Measurements from ENCODE around the gene PRRT2. TPM values are rescaled to one million over a fixed set of nuclear protein-coding genes. Genes with fewer than 3 reads are reported as not detected.

Gene PRRT2
- total RNA-seq, 4 donors from 2014 or later = 1.4 to 6.0 (median 1.9) TPM; not detected in 1

DNA sequence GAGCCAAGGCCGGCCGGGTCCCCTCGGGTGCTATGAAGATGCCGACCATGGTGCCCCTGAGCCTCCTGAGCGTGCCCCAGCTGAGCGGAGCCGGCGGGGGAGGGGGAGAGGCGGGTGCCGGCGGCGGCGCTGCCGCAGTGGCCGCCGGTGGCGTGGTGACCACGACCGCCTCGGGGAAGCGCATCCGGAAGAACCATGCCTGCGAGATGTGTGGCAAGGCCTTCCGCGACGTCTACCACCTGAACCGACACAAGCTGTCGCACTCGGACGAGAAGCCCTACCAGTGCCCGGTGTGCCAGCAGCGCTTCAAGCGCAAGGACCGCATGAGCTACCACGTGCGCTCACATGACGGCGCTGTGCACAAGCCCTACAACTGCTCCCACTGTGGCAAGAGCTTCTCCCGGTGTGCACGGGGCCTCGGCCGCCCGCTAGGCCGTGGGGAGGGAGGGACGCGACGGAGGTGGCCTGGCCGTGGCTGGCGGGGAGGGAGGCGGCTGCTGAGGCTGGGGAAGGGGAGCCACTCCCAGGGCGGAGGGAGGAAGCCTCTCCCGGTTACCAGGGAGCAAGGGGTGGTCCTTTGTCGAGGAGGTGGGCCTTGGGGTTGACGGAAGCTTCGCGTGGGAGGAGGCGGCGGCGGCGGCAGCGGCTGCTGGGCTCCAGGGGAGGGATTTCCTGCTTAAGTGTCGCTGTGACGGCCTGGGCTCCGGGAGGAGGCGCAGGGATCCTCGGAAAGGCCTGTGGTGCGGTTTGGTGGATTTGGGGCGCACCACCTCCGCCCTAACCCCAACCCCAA, 4.4 kb upstream of the PRRT2 start:
- Histone ChIP-seq H3K36me3 (no peaks in the 10 kb centered on the region), H3K4me1 (peaks cover 34 to 66% (median 54%) of the 10 kb centered on the region in 4 donors), H3K27ac (peak overlapping the region; percentile 93 to 98 (median 96)), H3K4me3 (peak overlapping the region; percentile 32 to 71 (median 59)), H3K27me3 (no peaks in the 10 kb centered on the region), H3K9me3 (no peaks in the 10 kb centered on the region)
- 2% methylated on average over 64 of the region's 69 CpGs; no CpG with 5 or more reads in 1 of the 2 donors for WGBS, 2 donors (ENCODE audit: low coverage in 1 of 2)
- TF ChIP-seq POLR2AphosphoS5 (IDR thresholded peaks at IDR 0.05) (peak in 2 of 3 donors; percentile 83 to 94), EP300 (IDR thresholded peaks at IDR 0.05; ENCODE audit: low read depth) (no peak), POLR2A (IDR thresholded peaks at IDR 0.05) (peak; percentile 87)
- TF ChIP-seq, protein P1, sequence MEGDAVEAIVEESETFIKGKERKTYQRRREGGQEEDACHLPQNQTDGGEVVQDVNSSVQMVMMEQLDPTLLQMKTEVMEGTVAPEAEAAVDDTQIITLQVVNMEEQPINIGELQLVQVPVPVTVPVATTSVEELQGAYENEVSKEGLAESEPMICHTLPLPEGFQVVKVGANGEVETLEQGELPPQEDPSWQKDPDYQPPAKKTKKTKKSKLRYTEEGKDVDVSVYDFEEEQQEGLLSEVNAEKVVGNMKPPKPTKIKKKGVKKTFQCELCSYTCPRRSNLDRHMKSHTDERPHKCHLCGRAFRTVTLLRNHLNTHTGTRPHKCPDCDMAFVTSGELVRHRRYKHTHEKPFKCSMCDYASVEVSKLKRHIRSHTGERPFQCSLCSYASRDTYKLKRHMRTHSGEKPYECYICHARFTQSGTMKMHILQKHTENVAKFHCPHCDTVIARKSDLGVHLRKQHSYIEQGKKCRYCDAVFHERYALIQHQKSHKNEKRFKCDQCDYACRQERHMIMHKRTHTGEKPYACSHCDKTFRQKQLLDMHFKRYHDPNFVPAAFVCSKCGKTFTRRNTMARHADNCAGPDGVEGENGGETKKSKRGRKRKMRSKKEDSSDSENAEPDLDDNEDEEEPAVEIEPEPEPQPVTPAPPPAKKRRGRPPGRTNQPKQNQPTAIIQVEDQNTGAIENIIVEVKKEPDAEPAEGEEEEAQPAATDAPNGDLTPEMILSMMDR (IDR thresholded peaks at IDR 0.05) = peak; percentile 29 to 51 (median 37)
- peak; percentile 93 for DNase-seq
- in situ Hi-C loops (cut with MboI; ENCODE audit: low pct_ligation_motif_present in 1 of 4, low pct_unique_long_range_greater_than_20kb in 1 of 4, low sequenced_read_pairs in 3 of 4) = no loop called here
- intact Hi-C loops (cut with DNase I; ENCODE audit: low total_unique reads) = no loop called here

DNA sequence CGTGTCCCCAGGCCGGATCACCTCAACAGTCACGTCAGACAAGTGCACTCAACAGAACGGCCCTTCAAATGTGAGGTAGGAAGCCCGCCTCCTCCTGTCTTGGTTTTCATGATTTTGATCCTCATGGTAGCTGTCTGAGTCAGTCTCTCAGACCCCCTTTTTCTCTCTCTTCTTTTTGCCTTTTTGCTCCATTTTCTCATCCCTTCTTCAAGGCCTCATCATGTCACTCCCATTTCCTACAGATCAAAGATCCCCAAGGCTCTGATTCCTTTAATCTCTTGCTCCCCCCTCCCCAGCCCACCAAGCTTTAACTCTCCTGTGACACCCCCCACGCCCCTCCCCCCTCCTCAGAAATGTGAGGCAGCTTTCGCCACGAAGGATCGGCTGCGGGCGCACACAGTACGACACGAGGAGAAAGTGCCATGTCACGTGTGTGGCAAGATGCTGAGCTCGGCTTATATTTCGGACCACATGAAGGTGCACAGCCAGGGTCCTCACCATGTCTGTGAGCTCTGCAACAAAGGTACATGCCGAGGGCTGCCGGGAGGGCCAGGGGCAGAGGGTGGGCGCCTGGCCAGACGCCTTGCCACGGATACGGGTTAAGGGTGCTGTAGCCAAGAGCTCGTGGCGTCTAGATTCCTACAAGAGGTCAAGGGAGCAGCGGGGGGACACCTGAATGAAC, 3.6 kb upstream of the PRRT2 start:
- 25 to 37% methylated on average over 4 to 25 of the region's 25 CpGs for WGBS, 2 donors (ENCODE audit: low coverage in 1 of 2)
- Histone ChIP-seq H3K27me3 (no peaks in the 10 kb centered on the region), H3K9me3 (no peaks in the 10 kb centered on the region), H3K4me3 (peak overlapping the region; percentile 19 to 71 (median 59)), H3K36me3 (no peaks in the 10 kb centered on the region), H3K4me1 (peaks cover 41 to 74% (median 62%) of the 10 kb centered on the region in 4 donors), H3K27ac (peak overlapping the region; percentile 93 to 98 (median 96))
- TF ChIP-seq POLR2AphosphoS5 (IDR thresholded peaks at IDR 0.05) = no peak
- no peak for TF ChIP-seq EP300 (IDR thresholded peaks at IDR 0.05; ENCODE audit: low read depth)
- TF ChIP-seq, protein P1 (IDR thresholded peaks at IDR 0.05) = no peak
- no peak for TF ChIP-seq POLR2A (IDR thresholded peaks at IDR 0.05)
- in situ Hi-C loops (cut with MboI; ENCODE audit: low pct_ligation_motif_present in 1 of 4, low pct_unique_long_range_greater_than_20kb in 1 of 4, low sequenced_read_pairs in 3 of 4) (no loop called here), intact Hi-C loops (cut with DNase I; ENCODE audit: low total_unique reads) (no loop called here)
- no peak for DNase-seq

DNA sequence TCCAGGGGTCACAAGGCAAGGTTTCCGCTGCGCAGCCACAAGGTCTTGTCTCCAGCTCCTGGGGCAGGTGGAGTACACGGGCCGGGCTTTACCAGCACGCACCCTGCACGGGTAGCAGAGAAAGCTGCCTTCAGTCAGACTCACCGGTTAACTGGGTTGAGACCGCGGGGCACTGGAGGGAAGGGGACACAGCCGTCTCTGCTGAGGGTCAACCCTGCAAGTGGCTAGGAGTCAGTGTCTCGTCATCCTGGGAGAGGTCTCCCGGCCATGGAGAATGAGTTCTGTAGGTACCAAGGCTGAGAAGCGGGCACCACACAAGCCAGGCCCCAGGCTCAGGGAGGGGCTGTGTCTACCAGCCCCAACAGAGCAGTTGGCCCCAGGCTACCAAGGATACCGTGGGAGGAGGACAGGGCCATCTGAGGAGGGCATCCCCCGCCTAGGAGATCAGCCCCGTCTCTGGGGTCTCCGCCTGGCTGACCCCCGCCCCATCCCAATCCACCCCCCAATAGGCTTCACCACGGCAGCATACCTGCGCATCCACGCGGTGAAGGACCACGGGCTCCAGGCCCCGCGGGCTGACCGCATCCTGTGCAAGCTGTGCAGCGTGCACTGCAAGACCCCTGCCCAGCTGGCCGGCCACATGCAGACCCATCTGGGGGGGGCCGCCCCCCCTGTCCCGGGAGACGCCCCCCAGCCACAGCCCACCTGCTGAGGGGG, 2.8 kb upstream of the PRRT2 start:
- Histone ChIP-seq H3K36me3 (no peaks in the 10 kb centered on the region), H3K27ac (peak overlapping the region; percentile 93 to 98 (median 96)), H3K9me3 (no peaks in the 10 kb centered on the region), H3K27me3 (no peaks in the 10 kb centered on the region), H3K4me3 (peak overlapping the region in 2 of 4 donors; percentile 63 to 71), H3K4me1 (peaks cover 42 to 77% (median 61%) of the 10 kb centered on the region in 4 donors)
- in situ Hi-C loops (cut with MboI; ENCODE audit: low pct_ligation_motif_present in 1 of 4, low pct_unique_long_range_greater_than_20kb in 1 of 4, low sequenced_read_pairs in 3 of 4) = no loop called here
- intact Hi-C loops (cut with DNase I; ENCODE audit: low total_unique reads) = no loop called here
- no peak for DNase-seq
- TF ChIP-seq POLR2AphosphoS5 (IDR thresholded peaks at IDR 0.05) (no peak), EP300 (IDR thresholded peaks at IDR 0.05; ENCODE audit: low read depth) (no peak)
- TF ChIP-seq, protein P1 (IDR thresholded peaks at IDR 0.05) = no peak
- 78% methylated on average over 13 of the region's 31 CpGs; no CpG with 5 or more reads in 1 of the 2 donors for WGBS, 2 donors (ENCODE audit: low coverage in 1 of 2)

Measured in transverse colon (tissue), 4 donors.